Vagina (tissue), 2 donors: ENCODE results near the gene DCHS1.

ENCODE experiments used
- CTCF ChIP-seq, 3 experiments: fragments of 450-650 bp in 2 of 3; fragments of 200-600 bp in 1 of 3; sonication (generic) in 1 of 3; IDR thresholded peaks; one replicate each; pipeline ENCODE4 v1.5.1; 2017 to 2019; ENCODE audit warnings: antibody characterized with exemption in 3 of 3, mild to moderate bottlenecking in 2 of 3, moderate library complexity in 2 of 3
- POLR2A ChIP-seq, 2 donors: fragments of 450-650 bp; IDR thresholded peaks; one replicate each; pipeline ENCODE4 v1.6.1; 2017; ENCODE audit warnings: antibody characterized with exemption in 2 of 2, mild to moderate bottlenecking in 2 of 2, moderate library complexity in 2 of 2
- POLR2AphosphoS5 ChIP-seq, 2 donors: sonication (generic); formaldehyde crosslinking; IDR thresholded peaks; one replicate each; pipeline ENCODE4 v1.9.0; 2017; ENCODE audit warnings: antibody characterized with exemption in 2 of 2, mild to moderate bottlenecking in 2 of 2, low read depth in 1 of 2; ENCODE audit not compliant: insufficient read depth in 1 of 2

DNA sequence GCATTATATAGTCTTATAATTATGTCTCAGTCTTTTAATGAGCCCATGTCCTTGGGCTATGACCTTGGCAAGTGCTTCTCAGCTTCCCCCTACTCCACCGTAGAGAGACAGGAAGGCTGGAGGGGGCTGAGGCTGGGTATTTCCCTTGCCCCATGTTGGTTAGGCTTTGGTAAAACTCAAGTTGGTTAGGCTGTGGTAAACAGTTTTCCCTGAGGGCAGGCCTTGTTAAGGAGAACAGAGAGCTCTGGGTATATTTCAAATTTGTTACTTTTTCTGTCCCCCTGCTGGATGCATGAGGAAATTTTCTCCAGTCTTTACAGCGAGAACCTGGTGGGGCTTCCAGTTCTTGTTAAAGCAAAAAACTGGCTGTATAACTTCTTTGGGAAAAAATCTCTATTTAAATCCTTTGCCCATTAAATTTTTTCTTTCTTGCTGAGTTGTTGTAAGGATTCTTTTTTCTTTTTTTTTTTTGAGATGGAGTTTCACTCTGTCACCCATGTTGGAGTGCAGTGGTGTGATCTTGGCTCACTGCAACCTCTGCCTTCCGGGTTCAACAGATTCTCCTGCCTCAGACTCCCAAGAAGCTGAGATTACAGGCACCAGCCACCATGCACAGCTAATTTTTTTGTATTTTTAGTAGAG is 12.2 kb upstream of the DCHS1 start:
- TF ChIP-seq CTCF (IDR thresholded peaks at IDR 0.05), result peak in 2 of 3 experiments; percentile 38 to 50
- no peak for TF ChIP-seq POLR2AphosphoS5 (IDR thresholded peaks at IDR 0.05; ENCODE audit: insufficient read depth in 1 of 2, low read depth in 1 of 2)
- TF ChIP-seq POLR2A (IDR thresholded peaks at IDR 0.05), result no peak
